ENCODE data around the gene C2orf92. TPM values are rescaled to one million over a fixed set of nuclear protein-coding genes. Genes with fewer than 3 reads are reported as not detected.

The C2orf92 gene
- polyA plus RNA-seq, 3 donors: 7.9 TPM; not detected in 2

GRCh38 chr2:97733341-97734035, 64.0 kb downstream of the C2orf92 start:
- H3K9me3 ChIP-seq (replicated peaks in 1 of 2; ENCODE audit: control insufficient read depth in 1 of 2, insufficient read depth in 1 of 2, low read length in 2 of 2): peaks cover 0 to 11% of the 10 kb centered on the region in 2 donors
- no peak overlapping the region for H2AFZ ChIP-seq (ENCODE audit: insufficient read depth, low read depth, low read length, poor library complexity, severe bottlenecking)
- Mint-ChIP-seq H3K4me1 (no peaks in the 10 kb centered on the region), H3K27me3 (ENCODE audit: low read depth in 3 of 3) (peaks cover 2 to 3% (median 2%) of the 10 kb centered on the region in 3 donors), H3K36me3 (no peaks in the 10 kb centered on the region), H3K9me3 (peaks cover 0 to 18% (median 13%) of the 10 kb centered on the region in 7 donors), H3K4me3 (no peak overlapping the region), H3K27ac (peak overlapping the region in 1 of 7 donors; percentile 48)
- H3K36me3 ChIP-seq (replicated peaks in 1 of 2; ENCODE audit: control insufficient read depth in 1 of 2, insufficient read depth in 2 of 2, low read length in 2 of 2): no peaks in the 10 kb centered on the region
- H3K4me3 ChIP-seq (replicated peaks in 1 of 3; ENCODE audit: low read depth in 2 of 3, low read length in 3 of 3): no peak overlapping the region
- H3K27ac ChIP-seq (ENCODE audit: low read depth in 1 of 2, low read length in 2 of 2): no peak overlapping the region
- no peak overlapping the region for H3K9ac ChIP-seq (ENCODE audit: insufficient read depth, low read length, poor library complexity, severe bottlenecking)
- H4K20me1 ChIP-seq (ENCODE audit: insufficient read depth, low read length): no peaks in the 10 kb centered on the region
- intact Hi-C loops (cut with micrococcal nuclease): no loop called here
- no peaks in the 10 kb centered on the region for H3K27me3 ChIP-seq (ENCODE audit: control insufficient read depth in 2 of 2, insufficient read depth in 2 of 2, low read length in 2 of 2)
- no peak for DNase-seq
- TF ChIP-seq CTCF (IDR thresholded peaks at IDR 0.05): no peak
- WGBS (ENCODE audit: insufficient coverage): 92% methylated on average over 15 of the region's 20 CpGs
- H3K79me2 ChIP-seq (ENCODE audit: insufficient read depth, low read length): no peaks in the 10 kb centered on the region
- no peak overlapping the region for H3K4me2 ChIP-seq (replicated peaks; ENCODE audit: extremely low read depth, low read length, poor library complexity, severe bottlenecking)
- H3K4me1 ChIP-seq (ENCODE audit: control insufficient read depth in 1 of 2, insufficient read depth in 2 of 2, low read length in 2 of 2): no peaks in the 10 kb centered on the region

GRCh38 chr2:97734061-97735051, 64.8 kb downstream of the C2orf92 start:
- Mint-ChIP-seq H3K4me3 (no peak overlapping the region), H3K27ac (peak overlapping the region in 1 of 7 donors; percentile 9), H3K9me3 (peaks cover 0 to 19% (median 13%) of the 10 kb centered on the region in 7 donors), H3K27me3 (ENCODE audit: low read depth in 3 of 3) (peaks cover 1 to 4% (median 3%) of the 10 kb centered on the region in 3 donors), H3K36me3 (no peaks in the 10 kb centered on the region), H3K4me1 (no peaks in the 10 kb centered on the region)
- Histone ChIP-seq H3K36me3 (replicated peaks in 1 of 2; ENCODE audit: control insufficient read depth in 1 of 2, insufficient read depth in 2 of 2, low read length in 2 of 2) (no peaks in the 10 kb centered on the region), H3K27me3 (ENCODE audit: control insufficient read depth in 2 of 2, insufficient read depth in 2 of 2, low read length in 2 of 2) (no peaks in the 10 kb centered on the region), H3K9ac (ENCODE audit: insufficient read depth, low read length, poor library complexity, severe bottlenecking) (no peak overlapping the region), H3K4me3 (replicated peaks in 1 of 3; ENCODE audit: low read depth in 2 of 3, low read length in 3 of 3) (no peak overlapping the region), H3K79me2 (ENCODE audit: insufficient read depth, low read length) (no peaks in the 10 kb centered on the region), H3K27ac (ENCODE audit: low read depth in 1 of 2, low read length in 2 of 2) (no peak overlapping the region), H4K20me1 (ENCODE audit: insufficient read depth, low read length) (no peaks in the 10 kb centered on the region), H3K4me2 (replicated peaks; ENCODE audit: extremely low read depth, low read length, poor library complexity, severe bottlenecking) (no peak overlapping the region), H3K9me3 (replicated peaks in 1 of 2; ENCODE audit: control insufficient read depth in 1 of 2, insufficient read depth in 1 of 2, low read length in 2 of 2) (peaks cover 0 to 11% of the 10 kb centered on the region in 2 donors), H3K4me1 (ENCODE audit: control insufficient read depth in 1 of 2, insufficient read depth in 2 of 2, low read length in 2 of 2) (no peaks in the 10 kb centered on the region), H2AFZ (ENCODE audit: insufficient read depth, low read depth, low read length, poor library complexity, severe bottlenecking) (no peak overlapping the region)
- DNase-seq: no peak
- 97% methylated on average over 37 of the region's 44 CpGs for WGBS (ENCODE audit: insufficient coverage)
- intact Hi-C loops (cut with micrococcal nuclease): no loop called here
- no peak for TF ChIP-seq CTCF (IDR thresholded peaks at IDR 0.05)
